GM06990 (cell line): Measurements from ENCODE around the gene TPM1.

Experiments used
- DNase-seq: peaks from one replicate; pipeline ENCODE4 v3.0.0-alpha.2; 2011; ENCODE audit not compliant: insufficient read length; ENCODE audit errors: extremely low read depth
- H3K27me3 ChIP-seq: replicated peaks from 2 replicates; pipeline ENCODE4 v1.6.0; 2011; ENCODE audit warnings: low read length; ENCODE audit not compliant: control insufficient read depth, insufficient read depth
- H3K36me3 ChIP-seq: 2 replicates; pipeline ENCODE4 v1.5.1; 2011; ENCODE audit warnings: low read length; ENCODE audit not compliant: control insufficient read depth, insufficient read depth
- H3K4me3 ChIP-seq: replicated peaks from 2 replicates; pipeline ENCODE4 v1.5.1; 2011; ENCODE audit warnings: low read depth, mild to moderate bottlenecking, control low read depth, low read length
- TF ChIP-seq, protein P1 (sequence below): IDR thresholded peaks from 2 replicates; pipeline ENCODE4 v1.5.1; 2011; ENCODE audit warnings: low read length, control low read depth, mild to moderate bottlenecking, inconsistent platforms; ENCODE audit not compliant: insufficient read depth, poor library complexity, severe bottlenecking

TPM1 gene

DNA sequence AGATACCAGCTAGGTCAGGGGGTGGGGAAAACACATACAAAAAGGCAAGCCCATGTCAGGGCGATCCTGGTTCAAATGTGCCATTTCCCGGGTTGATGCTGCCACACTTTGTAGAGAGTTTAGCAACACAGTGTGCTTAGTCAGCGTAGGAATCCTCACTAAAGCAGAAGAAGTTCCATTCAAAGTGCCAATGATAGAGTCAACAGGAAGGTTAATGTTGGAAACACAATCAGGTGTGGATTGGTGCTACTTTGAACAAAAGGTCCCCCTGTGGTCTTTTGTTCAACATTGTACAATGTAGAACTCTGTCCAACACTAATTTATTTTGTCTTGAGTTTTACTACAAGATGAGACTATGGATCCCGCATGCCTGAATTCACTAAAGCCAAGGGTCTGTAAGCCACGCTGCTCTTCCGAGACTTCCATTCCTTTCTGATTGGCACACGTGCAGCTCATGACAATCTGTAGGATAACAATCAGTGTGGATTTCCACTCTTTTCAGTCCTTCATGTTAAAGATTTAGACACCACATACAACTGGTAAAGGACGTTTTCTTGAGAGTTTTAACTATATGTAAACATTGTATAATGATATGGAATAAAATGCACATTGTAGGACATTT, 28.9 kb downstream of the TPM1 start:
- TF ChIP-seq, protein P1, sequence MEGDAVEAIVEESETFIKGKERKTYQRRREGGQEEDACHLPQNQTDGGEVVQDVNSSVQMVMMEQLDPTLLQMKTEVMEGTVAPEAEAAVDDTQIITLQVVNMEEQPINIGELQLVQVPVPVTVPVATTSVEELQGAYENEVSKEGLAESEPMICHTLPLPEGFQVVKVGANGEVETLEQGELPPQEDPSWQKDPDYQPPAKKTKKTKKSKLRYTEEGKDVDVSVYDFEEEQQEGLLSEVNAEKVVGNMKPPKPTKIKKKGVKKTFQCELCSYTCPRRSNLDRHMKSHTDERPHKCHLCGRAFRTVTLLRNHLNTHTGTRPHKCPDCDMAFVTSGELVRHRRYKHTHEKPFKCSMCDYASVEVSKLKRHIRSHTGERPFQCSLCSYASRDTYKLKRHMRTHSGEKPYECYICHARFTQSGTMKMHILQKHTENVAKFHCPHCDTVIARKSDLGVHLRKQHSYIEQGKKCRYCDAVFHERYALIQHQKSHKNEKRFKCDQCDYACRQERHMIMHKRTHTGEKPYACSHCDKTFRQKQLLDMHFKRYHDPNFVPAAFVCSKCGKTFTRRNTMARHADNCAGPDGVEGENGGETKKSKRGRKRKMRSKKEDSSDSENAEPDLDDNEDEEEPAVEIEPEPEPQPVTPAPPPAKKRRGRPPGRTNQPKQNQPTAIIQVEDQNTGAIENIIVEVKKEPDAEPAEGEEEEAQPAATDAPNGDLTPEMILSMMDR: no peak
- Histone ChIP-seq H3K36me3 (no peaks in the 10 kb centered on the region), H3K27me3 (no peaks in the 10 kb centered on the region), H3K4me3 (no peak overlapping the region)
- no peak for DNase-seq

DNA sequence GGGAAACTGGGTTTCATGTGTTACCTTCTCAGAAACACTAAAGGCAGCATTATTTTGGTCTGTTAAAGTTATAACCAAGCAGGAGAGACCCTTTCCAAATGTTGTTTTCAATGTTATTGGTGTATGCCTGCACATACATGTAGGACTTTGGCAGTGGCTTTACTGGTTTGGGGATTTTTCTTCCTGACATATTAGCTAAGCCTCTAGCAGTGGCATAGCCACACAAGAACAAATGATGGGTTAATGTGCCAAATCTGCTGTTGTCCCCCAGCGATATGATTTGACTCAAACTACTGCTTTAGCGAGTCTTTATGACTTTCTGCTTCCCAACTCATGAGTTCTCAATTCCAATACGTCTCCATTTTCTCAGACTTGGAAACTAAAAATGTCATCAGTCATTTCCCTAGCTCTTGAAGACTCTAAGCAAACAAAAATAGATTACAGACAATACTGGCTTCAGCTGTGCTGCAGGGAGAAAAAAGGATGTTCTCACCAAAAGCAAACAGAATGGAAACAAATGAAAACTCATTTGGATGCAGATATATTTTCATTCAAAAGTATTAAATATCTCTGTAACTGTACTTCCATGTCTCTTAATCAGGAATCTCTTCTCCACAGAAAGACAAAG, 29.6 kb downstream of the TPM1 start:
- no peak overlapping the region for H3K4me3 ChIP-seq
- H3K27me3 ChIP-seq: no peaks in the 10 kb centered on the region
- no peaks in the 10 kb centered on the region for H3K36me3 ChIP-seq
- TF ChIP-seq, protein P1: no peak
- DNase-seq: no peak

DNA sequence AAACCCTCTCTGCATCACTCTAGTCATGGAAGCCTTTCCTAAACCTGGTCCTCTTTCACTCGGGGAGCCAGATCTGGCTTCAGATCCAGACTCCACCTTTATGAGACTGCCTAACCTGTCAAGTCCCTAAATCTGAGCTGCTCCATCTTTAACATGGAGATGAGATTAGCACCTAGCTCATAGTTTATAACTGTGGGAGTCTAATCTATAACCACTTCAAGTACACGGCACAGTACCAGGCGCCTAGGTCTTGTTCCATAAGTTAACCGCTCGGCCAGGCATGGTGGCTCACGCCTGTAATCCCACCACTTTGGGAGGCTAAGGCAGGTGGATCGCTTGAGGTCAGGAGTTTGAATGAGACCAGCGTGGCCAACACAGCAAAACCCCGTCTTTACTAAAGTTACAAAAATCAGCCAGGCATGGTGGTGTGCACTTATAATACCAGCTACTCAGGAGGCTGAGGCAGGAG, 30.3 kb downstream of the TPM1 start:
- no peaks in the 10 kb centered on the region for H3K36me3 ChIP-seq
- no peaks in the 10 kb centered on the region; the same call in 1 of the 2 replicates for H3K27me3 ChIP-seq
- DNase-seq: no peak
- H3K4me3 ChIP-seq: no peak overlapping the region
- TF ChIP-seq, protein P1: no peak

DNA sequence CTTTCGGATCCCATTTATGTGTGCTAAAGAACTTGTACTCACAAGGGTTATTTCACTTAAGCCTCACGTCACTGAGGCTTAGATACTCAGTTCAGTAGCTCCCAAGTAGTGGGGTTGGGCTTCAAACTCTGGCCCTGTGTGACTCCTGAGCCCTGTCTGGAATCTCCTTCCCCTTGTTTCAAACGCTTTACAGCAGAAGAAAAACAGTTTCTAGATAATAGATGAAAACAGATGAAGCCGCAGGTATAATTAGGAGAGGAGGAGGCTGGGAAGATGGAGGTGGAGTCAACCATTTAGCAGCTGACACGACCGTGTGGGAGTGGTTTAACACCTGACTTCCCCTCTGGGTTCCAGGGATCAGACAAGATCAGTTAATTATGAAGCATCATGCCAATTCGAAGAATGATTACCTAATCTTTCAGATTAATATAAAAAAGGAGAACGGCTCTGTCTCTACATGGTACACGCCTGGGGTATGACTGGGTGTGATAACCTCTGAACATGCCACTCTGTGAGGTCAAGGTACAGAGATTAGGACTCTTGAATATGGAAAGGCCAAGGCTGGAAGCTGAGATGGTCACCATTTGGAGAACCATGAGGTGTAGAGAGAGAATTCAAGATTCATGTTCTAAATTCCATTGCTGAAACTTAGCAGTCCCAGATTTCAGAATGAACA, 31.1 kb downstream of the TPM1 start:
- no peak for DNase-seq
- no peak overlapping the region for H3K4me3 ChIP-seq

DNA sequence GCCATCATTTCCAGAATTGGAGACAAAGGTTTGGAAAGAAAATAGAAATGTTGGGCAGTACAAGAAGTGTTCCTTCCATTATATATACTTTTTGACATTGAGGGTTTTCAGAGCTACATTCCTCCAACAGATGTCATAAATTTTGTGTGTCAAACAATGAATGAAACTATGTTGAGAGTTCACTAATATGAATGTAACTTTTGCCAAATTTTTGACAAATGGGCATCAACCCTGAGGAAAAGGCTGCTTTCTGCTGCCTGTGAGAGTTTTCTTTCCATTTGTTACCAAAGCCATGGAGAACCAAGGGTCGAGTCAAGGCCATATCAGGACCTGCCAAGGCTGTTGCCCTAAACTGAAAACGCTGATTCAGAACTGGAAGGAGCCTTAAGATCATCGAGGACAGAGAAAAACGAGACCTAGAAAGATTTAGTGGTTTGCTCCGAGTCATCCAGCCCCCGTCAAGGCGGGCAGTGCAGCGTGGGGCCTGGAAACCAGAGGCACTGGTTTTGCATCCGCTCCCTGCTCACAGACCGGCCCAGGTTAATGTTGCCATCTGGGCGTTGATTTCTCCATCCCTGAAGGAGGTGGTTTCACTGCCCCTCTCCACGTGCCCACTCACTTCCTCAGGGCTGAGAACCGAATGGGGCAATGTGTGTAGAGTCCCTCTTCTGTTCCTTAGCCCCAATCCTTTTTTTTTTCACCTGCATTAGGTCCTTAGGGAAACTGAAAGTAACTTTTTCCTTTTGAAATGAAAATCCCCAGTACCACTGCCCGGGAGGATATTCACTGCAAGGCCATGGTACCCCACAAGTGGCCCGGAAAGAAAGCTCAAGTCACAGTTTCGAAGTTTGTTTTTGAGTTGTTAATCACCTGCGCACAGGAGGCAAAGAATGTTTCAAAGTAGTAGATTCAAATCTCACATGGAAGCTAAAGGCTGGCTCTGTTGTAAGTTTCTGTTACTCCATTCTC, 32.8 kb downstream of the TPM1 start:
- H3K27me3 ChIP-seq: no peaks in the 10 kb centered on the region; the same call in none of the 2 replicates
- no peak for DNase-seq
- no peak overlapping the region for H3K4me3 ChIP-seq
- H3K36me3 ChIP-seq: no peaks in the 10 kb centered on the region
- TF ChIP-seq, protein P1: no peak

More for the DNA sequence above, 31.1 kb downstream of the TPM1 start:
- no peaks in the 10 kb centered on the region for H3K36me3 ChIP-seq
- no peaks in the 10 kb centered on the region; the same call in 1 of the 2 replicates for H3K27me3 ChIP-seq
- TF ChIP-seq, protein P1: no peak
